ENCODE results near the gene ACSL4.
"Not testable (repeated sequence)": the region's sequence is repeated elsewhere in the genome, so short reads cannot be mapped to it uniquely, and the experiment has no call there.

ACSL4 gene

DNA sequence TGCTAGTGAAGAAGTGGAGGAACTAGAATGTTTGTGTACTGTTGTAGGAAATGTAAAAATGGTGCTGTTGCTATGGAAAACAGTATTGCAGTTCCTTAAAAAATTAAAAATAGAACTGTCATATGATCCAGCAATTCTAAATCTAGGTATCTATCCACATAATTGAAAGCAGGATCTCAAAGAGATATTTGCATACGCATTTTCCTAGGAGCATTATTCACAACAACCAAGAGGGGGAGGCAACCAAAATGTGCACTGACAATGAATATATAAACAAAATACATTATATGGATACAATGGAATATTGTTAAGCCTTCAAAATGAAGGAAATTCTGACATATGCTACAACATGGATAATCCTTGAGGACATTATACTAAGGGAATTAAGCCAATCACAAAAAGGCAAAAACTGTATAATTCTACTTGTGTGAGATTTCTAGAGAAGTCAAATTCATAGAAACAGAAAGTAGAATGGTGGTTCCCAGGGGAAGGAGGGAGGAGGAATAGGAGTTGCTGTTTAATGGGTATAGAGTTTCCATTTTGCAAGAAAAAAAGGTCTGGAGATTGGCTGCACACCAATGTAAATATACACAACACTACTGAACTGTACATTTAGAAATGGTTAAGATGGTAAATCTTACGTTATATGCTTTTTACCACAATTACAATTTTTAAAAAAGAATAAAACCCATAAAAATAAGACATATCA lies 72.5 kb downstream of the ACSL4 start:
- TF ChIP-seq EZH2phosphoT487 (IDR thresholded peaks at IDR 0.05; ENCODE audit: borderline replicate concordance, low read length) (no peak), CTCF (IDR thresholded peaks at IDR 0.05; ENCODE audit: low read depth, low read length, poor library complexity, severe bottlenecking) (no peak)
- H3K27ac ChIP-seq (ENCODE audit: low read depth, low read length): no peak overlapping the region
- no peaks in the 10 kb centered on the region for H3K9me2 ChIP-seq (replicated peaks; ENCODE audit: control insufficient read depth, low read length)
- no peaks in the 10 kb centered on the region for H3K27me3 ChIP-seq (ENCODE audit: control insufficient read depth, low read length)
- no peak overlapping the region for H3K4me2 ChIP-seq (ENCODE audit: low read length)
- H4K20me1 ChIP-seq (ENCODE audit: control insufficient read depth, insufficient read depth, low read depth, low read length): no peaks in the 10 kb centered on the region
- no peaks in the 10 kb centered on the region for H3K79me2 ChIP-seq (ENCODE audit: control insufficient read depth, low read length)
- no peak overlapping the region for H3K4me3 ChIP-seq (ENCODE audit: low read length)
- H3K9me3 ChIP-seq (ENCODE audit: control insufficient read depth, insufficient read depth, low read length): no peaks in the 10 kb centered on the region
- H3F3A ChIP-seq (ENCODE audit: control insufficient read depth, insufficient read depth): no peaks in the 10 kb centered on the region
- H3K4me1 ChIP-seq (ENCODE audit: control insufficient read depth, low read length): no peaks in the 10 kb centered on the region
- H3K36me3 ChIP-seq (ENCODE audit: control insufficient read depth, low read length): peaks cover 76% of the 10 kb centered on the region

DNA sequence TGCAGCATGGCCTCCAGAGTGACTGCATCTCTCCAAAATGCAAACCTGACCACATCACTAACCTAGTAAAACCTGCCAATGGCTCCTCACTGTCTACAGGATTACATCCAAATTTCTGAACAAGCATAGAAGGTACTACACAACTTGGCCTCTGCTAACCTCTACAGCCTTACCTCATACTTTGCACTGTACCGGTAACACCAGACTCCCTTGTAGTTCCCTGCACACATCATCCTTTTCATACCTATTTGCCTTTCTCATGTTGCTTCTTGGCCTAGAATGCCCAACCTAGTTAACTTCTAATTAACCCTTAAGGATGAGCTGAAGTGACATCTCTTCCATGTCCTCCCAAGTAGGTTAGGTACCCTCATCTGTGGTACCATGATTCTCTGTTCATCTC lies 74.7 kb downstream of the ACSL4 start:
- Histone ChIP-seq H3K4me2 (ENCODE audit: low read length) (no peak overlapping the region), H3K79me2 (ENCODE audit: control insufficient read depth, low read length) (no peaks in the 10 kb centered on the region), H3K36me3 (ENCODE audit: control insufficient read depth, low read length) (peaks cover 62% of the 10 kb centered on the region), H3F3A (ENCODE audit: control insufficient read depth, insufficient read depth) (no peaks in the 10 kb centered on the region), H3K9me3 (ENCODE audit: control insufficient read depth, insufficient read depth, low read length) (no peaks in the 10 kb centered on the region), H3K4me3 (ENCODE audit: low read length) (no peak overlapping the region), H3K4me1 (ENCODE audit: control insufficient read depth, low read length) (no peaks in the 10 kb centered on the region), H4K20me1 (ENCODE audit: control insufficient read depth, insufficient read depth, low read depth, low read length) (no peaks in the 10 kb centered on the region), H3K27ac (ENCODE audit: low read depth, low read length) (no peak overlapping the region), H3K27me3 (ENCODE audit: control insufficient read depth, low read length) (no peaks in the 10 kb centered on the region), H3K9me2 (replicated peaks; ENCODE audit: control insufficient read depth, low read length) (no peaks in the 10 kb centered on the region)
- no peak for TF ChIP-seq CTCF (IDR thresholded peaks at IDR 0.05; ENCODE audit: low read depth, low read length, poor library complexity, severe bottlenecking)
- TF ChIP-seq EZH2phosphoT487 (IDR thresholded peaks at IDR 0.05; ENCODE audit: borderline replicate concordance, low read length): no peak

GRCh38 chrX:109657364-109657763 lies 75.7 kb downstream of the ACSL4 start:
- H3F3A ChIP-seq (ENCODE audit: control insufficient read depth, insufficient read depth); H3K4me3 ChIP-seq (ENCODE audit: low read length); H3K27ac ChIP-seq (ENCODE audit: low read depth, low read length); H3K4me2 ChIP-seq (ENCODE audit: low read length); H3K9me2 ChIP-seq (replicated peaks; ENCODE audit: control insufficient read depth, low read length); H3K4me1 ChIP-seq (ENCODE audit: control insufficient read depth, low read length); H3K79me2 ChIP-seq (ENCODE audit: control insufficient read depth, low read length); H3K9me3 ChIP-seq (ENCODE audit: control insufficient read depth, insufficient read depth, low read length); H3K27me3 ChIP-seq (ENCODE audit: control insufficient read depth, low read length); H4K20me1 ChIP-seq (ENCODE audit: control insufficient read depth, insufficient read depth, low read depth, low read length): not testable (repeated sequence)
- peaks cover 51% of the 10 kb centered on the region for H3K36me3 ChIP-seq (ENCODE audit: control insufficient read depth, low read length)

- Histone ChIP-seq H3K9me3 (ENCODE audit: control insufficient read depth, insufficient read depth, low read length) (no peaks in the 10 kb centered on the region), H3K4me1 (ENCODE audit: control insufficient read depth, low read length) (no peaks in the 10 kb centered on the region), H3K27ac (ENCODE audit: low read depth, low read length) (no peak overlapping the region), H4K20me1 (ENCODE audit: control insufficient read depth, insufficient read depth, low read depth, low read length) (no peaks in the 10 kb centered on the region), H3K4me2 (ENCODE audit: low read length) (no peak overlapping the region), H3F3A (ENCODE audit: control insufficient read depth, insufficient read depth) (no peaks in the 10 kb centered on the region), H3K27me3 (ENCODE audit: control insufficient read depth, low read length) (no peaks in the 10 kb centered on the region), H3K36me3 (ENCODE audit: control insufficient read depth, low read length) (peaks cover 51% of the 10 kb centered on the region), H3K9me2 (replicated peaks; ENCODE audit: control insufficient read depth, low read length) (no peaks in the 10 kb centered on the region), H3K4me3 (ENCODE audit: low read length) (no peak overlapping the region), H3K79me2 (ENCODE audit: control insufficient read depth, low read length) (no peaks in the 10 kb centered on the region)
- TF ChIP-seq CTCF (IDR thresholded peaks at IDR 0.05; ENCODE audit: low read depth, low read length, poor library complexity, severe bottlenecking): no peak
- TF ChIP-seq EZH2phosphoT487 (IDR thresholded peaks at IDR 0.05; ENCODE audit: borderline replicate concordance, low read length): no peak
Observed at GRCh38 chrX:109656774-109657173, 76.3 kb downstream of the ACSL4 start.

Data from DOHH2 (cell line).